GM19455 (cell line): Measurements from ENCODE around the gene IER3.
"Not testable (repeated sequence)": the region's sequence is repeated elsewhere in the genome, so short reads cannot be mapped to it uniquely, and the experiment has no call there.

Experiments used
- ATAC-seq: cut with Tn5 transposase; IDR thresholded peaks from one replicate; pipeline ENCODE4 v1.9.1; 2021; ENCODE audit not compliant: unreplicated experiment

Gene IER3

GRCh38 chr6:30725713-30726505, 18.4 kb downstream of the IER3 start:
- no peak for ATAC-seq

GRCh38 chr6:30724906-30725667, 19.3 kb downstream of the IER3 start:
- ATAC-seq: no peak

- ATAC-seq: not testable (repeated sequence)
Measured at GRCh38 chr6:30723843-30724741, 20.3 kb downstream of the IER3 start.

- ATAC-seq: not testable (repeated sequence)
Measured at GRCh38 chr6:30723159-30723842, 21.0 kb downstream of the IER3 start.

- ATAC-seq: no peak
Measured at GRCh38 chr6:30722280-30723112, 21.9 kb downstream of the IER3 start.

GRCh38 chr6:30722025-30722279, 22.4 kb downstream of the IER3 start:
- not testable (repeated sequence) for ATAC-seq

GRCh38 chr6:30721198-30722024, 22.9 kb downstream of the IER3 start:
- ATAC-seq: no peak

GRCh38 chr6:30720738-30721197, 23.6 kb downstream of the IER3 start:
- no peak for ATAC-seq

- ATAC-seq: peak; percentile 31
Measured at GRCh38 chr6:30719791-30720737, 24.3 kb downstream of the IER3 start, which contains the start of gene TUBB. Gene TUBB (plus strand): TSS chr6:30720352. CDS start chr6:30720507, 155 bp downstream.

GRCh38 chr6:30719356-30719755, 25.0 kb downstream of the IER3 start:
- ATAC-seq: no peak

GRCh38 chr6:30717845-30718720, 26.3 kb downstream of the IER3 start:
- not testable (repeated sequence) for ATAC-seq

GRCh38 chr6:30717129-30717844, 27.1 kb downstream of the IER3 start, which contains the start of gene MDC1:
Gene MDC1 (minus strand): TSS chr6:30717281. CDS start chr6:30715175, 2,106 bp downstream.
- ATAC-seq: peak; percentile 74

- ATAC-seq: no peak
Measured at GRCh38 chr6:30716879-30717128, 27.5 kb downstream of the IER3 start.

- no peak for ATAC-seq
Measured at GRCh38 chr6:30714263-30714662, 30.1 kb downstream of the IER3 start.

- no peak for ATAC-seq
Measured at GRCh38 chr6:30712441-30712945, 31.9 kb downstream of the IER3 start.

GRCh38 chr6:30711758-30712380, 32.5 kb downstream of the IER3 start:
- ATAC-seq: no peak
